Vagina (tissue), 2 donors: ENCODE results near the gene PIGK. TPM values are rescaled to one million over a fixed set of nuclear protein-coding genes. Genes with fewer than 3 reads are reported as not detected.

Experiments used
- DNase-seq, 2 donors: peaks; one replicate each; pipeline ENCODE4 v3.0.0-alpha.2; 2017; ENCODE audit errors: extremely low spot score in 2 of 2
- H3K27ac ChIP-seq: fragments of 200-600 bp; sonication (generic); one replicate; pipeline ENCODE4 v1.5.1; 2019
- H3K27me3 ChIP-seq: fragments of 200-600 bp; sonication (generic); one replicate; pipeline ENCODE4 v1.5.1; 2019
- H3K36me3 ChIP-seq, 2 donors: fragments of 200-600 bp; sonication (generic); one replicate each; pipeline ENCODE4 v1.5.1; 2017 to 2019
- H3K4me1 ChIP-seq: fragments of 200-600 bp; sonication (generic); one replicate; pipeline ENCODE4 v1.5.1; 2019
- H3K4me3 ChIP-seq, 2 donors: fragments of 200-600 bp; sonication (generic); 1 replicate in 1 of 2; 2 replicates in 1 of 2; pipeline ENCODE4 v1.5.1; 2016 to 2019
- H3K9me3 ChIP-seq: fragments of 200-600 bp; sonication (generic); one replicate; pipeline ENCODE4 v1.5.1; 2019
- POLR2A ChIP-seq, 2 donors: fragments of 450-650 bp; IDR thresholded peaks; one replicate each; pipeline ENCODE4 v1.6.1; 2017; ENCODE audit warnings: antibody characterized with exemption in 2 of 2, mild to moderate bottlenecking in 2 of 2, moderate library complexity in 2 of 2
- POLR2AphosphoS5 ChIP-seq, 2 donors: sonication (generic); formaldehyde crosslinking; IDR thresholded peaks; one replicate each; pipeline ENCODE4 v1.9.0; 2017; ENCODE audit warnings: antibody characterized with exemption in 2 of 2, mild to moderate bottlenecking in 2 of 2, low read depth in 1 of 2; ENCODE audit not compliant: insufficient read depth in 1 of 2
- intact Hi-C: fragments of 100-400 bp; cut with DNase I; formaldehyde crosslinking; loops from one replicate; pipeline ENCODE4 v1.15.1; 2023
- total RNA-seq: library from RNA; depleted of rRNA; stranded (reverse); fragments of >200 nt; gene quantifications from one replicate; pipeline ENCODE4 v1.2.3, GENCODE V29; 2016
- TF ChIP-seq, protein P1 (sequence below), 3 experiments: fragments of 450-650 bp in 2 of 3; fragments of 200-600 bp in 1 of 3; sonication (generic) in 1 of 3; IDR thresholded peaks; one replicate each; pipeline ENCODE4 v1.5.1; 2017 to 2019; ENCODE audit warnings: antibody characterized with exemption in 3 of 3, mild to moderate bottlenecking in 2 of 3, moderate library complexity in 2 of 3

Gene PIGK
- total RNA-seq, 1 donor from 2014 or later = 12.8 TPM

DNA sequence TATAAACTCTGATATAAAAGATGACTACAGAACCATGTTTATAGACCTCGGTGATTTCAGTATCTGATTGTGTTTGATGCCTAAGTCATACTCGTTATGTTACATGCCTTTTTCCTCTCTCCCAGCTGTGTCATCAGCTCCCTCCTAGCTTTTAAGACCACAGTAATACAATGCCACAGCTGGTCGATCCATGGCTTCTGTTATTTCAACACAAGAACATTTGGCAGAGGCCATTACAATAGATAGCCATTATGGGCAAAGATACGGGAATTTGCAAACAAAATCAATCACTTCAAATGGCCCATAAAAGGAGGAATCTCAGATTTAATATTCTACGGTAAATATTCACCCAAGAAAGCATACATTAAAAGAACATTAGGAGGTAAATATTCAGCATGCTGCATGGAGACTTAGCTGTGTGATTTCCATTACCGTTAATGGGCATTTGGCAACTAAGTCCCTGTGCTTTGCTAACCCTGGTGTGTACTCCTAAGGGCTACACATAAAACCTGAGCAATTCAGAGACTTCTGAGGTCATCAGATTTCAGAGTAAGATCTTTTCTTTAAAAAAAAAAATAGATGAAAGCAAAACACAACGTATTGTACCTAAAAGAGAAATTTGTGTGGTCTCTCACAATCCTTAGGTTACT is 153.4 kb downstream of the PIGK start:
- H3K27ac ChIP-seq = no peak overlapping the region
- TF ChIP-seq, protein P1, sequence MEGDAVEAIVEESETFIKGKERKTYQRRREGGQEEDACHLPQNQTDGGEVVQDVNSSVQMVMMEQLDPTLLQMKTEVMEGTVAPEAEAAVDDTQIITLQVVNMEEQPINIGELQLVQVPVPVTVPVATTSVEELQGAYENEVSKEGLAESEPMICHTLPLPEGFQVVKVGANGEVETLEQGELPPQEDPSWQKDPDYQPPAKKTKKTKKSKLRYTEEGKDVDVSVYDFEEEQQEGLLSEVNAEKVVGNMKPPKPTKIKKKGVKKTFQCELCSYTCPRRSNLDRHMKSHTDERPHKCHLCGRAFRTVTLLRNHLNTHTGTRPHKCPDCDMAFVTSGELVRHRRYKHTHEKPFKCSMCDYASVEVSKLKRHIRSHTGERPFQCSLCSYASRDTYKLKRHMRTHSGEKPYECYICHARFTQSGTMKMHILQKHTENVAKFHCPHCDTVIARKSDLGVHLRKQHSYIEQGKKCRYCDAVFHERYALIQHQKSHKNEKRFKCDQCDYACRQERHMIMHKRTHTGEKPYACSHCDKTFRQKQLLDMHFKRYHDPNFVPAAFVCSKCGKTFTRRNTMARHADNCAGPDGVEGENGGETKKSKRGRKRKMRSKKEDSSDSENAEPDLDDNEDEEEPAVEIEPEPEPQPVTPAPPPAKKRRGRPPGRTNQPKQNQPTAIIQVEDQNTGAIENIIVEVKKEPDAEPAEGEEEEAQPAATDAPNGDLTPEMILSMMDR (IDR thresholded peaks at IDR 0.05) = no peak
- no peak for TF ChIP-seq POLR2AphosphoS5 (IDR thresholded peaks at IDR 0.05; ENCODE audit: insufficient read depth in 1 of 2, low read depth in 1 of 2)
- no peak for TF ChIP-seq POLR2A (IDR thresholded peaks at IDR 0.05)
- no peaks in the 10 kb centered on the region for H3K36me3 ChIP-seq
- DNase-seq = no peak
- no peaks in the 10 kb centered on the region for H3K9me3 ChIP-seq
- no peaks in the 10 kb centered on the region for H3K27me3 ChIP-seq
- H3K4me3 ChIP-seq = no peak overlapping the region
- no peaks in the 10 kb centered on the region for H3K4me1 ChIP-seq
- intact Hi-C loops = no loop called here

DNA sequence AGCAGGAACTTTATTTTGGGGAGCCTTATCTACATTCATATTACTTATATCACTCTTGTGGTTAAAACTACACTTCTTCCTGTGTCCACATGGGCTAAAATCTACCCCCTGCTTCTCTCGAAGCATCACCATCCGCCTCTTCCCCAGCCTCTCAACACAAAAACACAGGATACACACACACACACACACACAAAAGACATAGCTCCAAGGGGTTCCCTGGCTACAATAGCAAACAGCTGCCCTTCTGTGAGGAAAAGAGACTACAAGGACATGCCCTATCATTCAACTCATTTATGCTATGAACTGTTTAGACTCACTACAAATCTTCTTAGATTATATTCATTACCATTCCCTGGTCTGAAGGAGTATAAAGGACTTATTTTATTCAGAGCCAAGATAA is 155.0 kb downstream of the PIGK start:
- Histone ChIP-seq H3K4me3 (no peak overlapping the region), H3K27me3 (no peaks in the 10 kb centered on the region), H3K4me1 (no peaks in the 10 kb centered on the region), H3K9me3 (no peaks in the 10 kb centered on the region), H3K27ac (no peak overlapping the region), H3K36me3 (no peaks in the 10 kb centered on the region)
- no peak for DNase-seq
- TF ChIP-seq POLR2AphosphoS5 (IDR thresholded peaks at IDR 0.05; ENCODE audit: insufficient read depth in 1 of 2, low read depth in 1 of 2) = no peak
- TF ChIP-seq POLR2A (IDR thresholded peaks at IDR 0.05) = no peak
- TF ChIP-seq, protein P1 (IDR thresholded peaks at IDR 0.05) = no peak
- intact Hi-C loops = no loop called here

DNA sequence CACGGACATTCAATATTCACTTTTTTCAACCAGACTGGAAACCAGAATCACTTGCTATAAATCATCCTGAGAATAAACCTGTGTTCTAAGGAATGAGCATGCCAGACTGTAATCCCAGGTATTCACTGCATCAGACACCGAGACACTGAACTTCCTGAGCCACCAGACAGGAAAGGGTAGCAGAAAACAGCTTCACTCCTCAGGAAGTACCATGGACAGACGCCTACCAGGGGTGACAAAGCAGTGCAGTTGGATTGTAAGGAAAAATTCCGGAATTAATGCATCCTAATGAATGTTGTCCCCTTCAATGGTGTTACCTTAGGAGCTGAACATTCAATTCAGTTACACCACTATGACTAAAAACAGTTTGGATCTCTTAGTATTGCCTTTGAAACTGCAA is 156.1 kb downstream of the PIGK start:
- intact Hi-C loops = no loop called here
- no peak for DNase-seq

DNA sequence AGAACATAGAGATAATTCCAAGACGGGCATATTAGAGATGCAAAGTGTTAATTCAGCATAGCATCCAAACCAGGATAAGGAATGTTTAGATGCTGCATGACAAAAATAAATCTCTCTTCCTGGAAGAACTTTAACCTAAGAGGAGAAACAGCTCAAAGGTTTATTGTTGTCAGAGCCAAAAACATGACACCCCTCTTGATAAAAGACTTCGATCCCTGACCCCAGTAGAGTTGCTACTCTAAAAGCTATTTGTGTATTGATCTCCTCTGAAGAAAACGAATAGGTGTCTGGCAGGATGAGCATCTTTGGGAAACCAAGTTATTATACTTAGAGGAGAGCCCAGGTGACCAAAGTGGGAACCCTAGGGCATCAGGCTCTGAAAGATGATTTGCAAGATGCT is 158.1 kb downstream of the PIGK start:
- intact Hi-C loops = no loop called here
- TF ChIP-seq POLR2A (IDR thresholded peaks at IDR 0.05) (no peak), POLR2AphosphoS5 (IDR thresholded peaks at IDR 0.05; ENCODE audit: insufficient read depth in 1 of 2, low read depth in 1 of 2) (no peak)
- TF ChIP-seq, protein P1 (IDR thresholded peaks at IDR 0.05) = no peak
- H3K9me3 ChIP-seq = no peaks in the 10 kb centered on the region
- no peak for DNase-seq
- no peak overlapping the region for H3K27ac ChIP-seq
- H3K27me3 ChIP-seq = no peaks in the 10 kb centered on the region
- no peak overlapping the region for H3K4me3 ChIP-seq
- no peaks in the 10 kb centered on the region for H3K36me3 ChIP-seq
- H3K4me1 ChIP-seq = no peaks in the 10 kb centered on the region

More for the DNA sequence above, 156.1 kb downstream of the PIGK start:
- Histone ChIP-seq H3K4me3 (no peak overlapping the region), H3K36me3 (no peaks in the 10 kb centered on the region), H3K9me3 (no peaks in the 10 kb centered on the region), H3K4me1 (no peaks in the 10 kb centered on the region), H3K27me3 (no peaks in the 10 kb centered on the region), H3K27ac (no peak overlapping the region)
- no peak for TF ChIP-seq POLR2AphosphoS5 (IDR thresholded peaks at IDR 0.05; ENCODE audit: insufficient read depth in 1 of 2, low read depth in 1 of 2)

DNA sequence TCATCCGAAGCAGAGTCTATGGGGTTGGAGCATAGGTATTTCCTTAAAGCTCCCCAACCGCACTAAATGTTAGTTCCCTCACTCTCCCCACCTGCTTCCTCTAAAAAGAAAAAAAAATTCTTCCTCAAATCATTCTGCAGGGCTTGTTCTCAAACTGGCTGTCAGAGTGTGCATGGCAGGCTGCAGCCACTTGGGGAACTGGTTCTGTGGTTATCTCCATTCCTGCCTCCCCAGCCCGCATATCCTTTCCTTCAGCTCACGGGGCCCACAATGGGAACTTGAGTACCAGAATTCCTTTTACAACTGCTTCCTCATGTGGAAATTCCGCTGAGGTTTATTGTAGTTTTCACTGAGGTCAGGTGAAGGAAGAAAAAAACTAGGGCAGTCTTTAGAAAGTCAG is 159.2 kb downstream of the PIGK start:
- Histone ChIP-seq H3K4me1 (no peaks in the 10 kb centered on the region), H3K27me3 (no peaks in the 10 kb centered on the region), H3K27ac (no peak overlapping the region), H3K36me3 (no peaks in the 10 kb centered on the region), H3K4me3 (no peak overlapping the region), H3K9me3 (no peaks in the 10 kb centered on the region)
- DNase-seq = no peak
- TF ChIP-seq POLR2AphosphoS5 (IDR thresholded peaks at IDR 0.05; ENCODE audit: insufficient read depth in 1 of 2, low read depth in 1 of 2) = no peak
- TF ChIP-seq, protein P1 (IDR thresholded peaks at IDR 0.05) = no peak
- intact Hi-C loops = no loop called here
